IMR-90 (cell line): Measurements from ENCODE around the gene APIP. TPM values are rescaled to one million over a fixed set of nuclear protein-coding genes. Genes with fewer than 3 reads are reported as not detected.

Experiments
- ATAC-seq: fragments of 200-7000 bp; cut with Tn5 transposase; 2 replicates; pipeline ENCODE4 v1.9.1; 2020; ENCODE audit warnings: low read depth, mild to moderate bottlenecking, moderate library complexity
- BruUV-seq: library from RNA; stranded (reverse); fragments of 400-500 nt; replicated peaks from 2 replicates; lab custom pipeline; 2021; lab: Mats Ljungman, UMichigan
- CTCF ChIA-PET: fragments of 300-600 bp; formaldehyde crosslinking; extraction: SDS; loops from one replicate; lab custom pipeline; 2021; ENCODE audit warnings: antibody characterized with exemption; lab: Yijun Ruan, JAX
- POLR2A ChIA-PET: fragments of 300-600 bp; sonication (Branson Sonifier 250); formaldehyde crosslinking; loops from one replicate; lab custom pipeline; 2022; ENCODE audit warnings: antibody characterized with exemption; ENCODE audit not compliant: unreplicated experiment; lab: Charles Lee
- DNase-seq: peaks from one replicate; pipeline ENCODE4 v3.0.0; 2013
- H2AFZ ChIP-seq: replicated peaks from 2 replicates; pipeline ENCODE3; 2013; ENCODE audit warnings: low read length, mild to moderate bottlenecking; ENCODE audit not compliant: poor library complexity
- H2AK5ac ChIP-seq: 2 replicates; pipeline ENCODE4 v1.6.1; 2013; ENCODE audit warnings: low read depth, low read length, inconsistent platforms
- H2AK9ac ChIP-seq: replicated peaks from 2 replicates; pipeline ENCODE3; 2013; ENCODE audit warnings: mild to moderate bottlenecking, low read depth, low read length, moderate library complexity; ENCODE audit not compliant: poor library complexity
- H2BK120ac ChIP-seq: 2 replicates; pipeline ENCODE4 v1.6.1; 2013; ENCODE audit warnings: low read depth, low read length, inconsistent platforms
- H2BK15ac ChIP-seq: 3 replicates; pipeline ENCODE4 v1.6.1; 2013; ENCODE audit warnings: low read depth, low read length, inconsistent platforms
- H2BK20ac ChIP-seq: 2 replicates; pipeline ENCODE4 v1.6.1; 2013; ENCODE audit warnings: low read depth, mild to moderate bottlenecking, inconsistent platforms, low read length, moderate library complexity
- H2BK5ac ChIP-seq: 2 replicates; pipeline ENCODE4 v1.6.1; 2013; ENCODE audit warnings: mild to moderate bottlenecking, low read depth, low read length, inconsistent platforms; ENCODE audit not compliant: poor library complexity, severe bottlenecking
- H3K14ac ChIP-seq: replicated peaks from 2 replicates; pipeline ENCODE4 v1.6.1; 2013; ENCODE audit warnings: low read depth, low read length, inconsistent platforms
- H3K18ac ChIP-seq: 2 replicates; pipeline ENCODE4 v1.6.1; 2013; ENCODE audit warnings: low read depth, low read length, control low read depth
- H3K23ac ChIP-seq: 2 replicates; pipeline ENCODE4 v1.6.1; 2013; ENCODE audit warnings: low read depth, low read length, inconsistent platforms
- H3K27ac ChIP-seq: 2 replicates; pipeline ENCODE4 v1.5.1; 2013; ENCODE audit warnings: mild to moderate bottlenecking, control low read depth, low read length; ENCODE audit not compliant: insufficient read depth
- H3K27me3 ChIP-seq: 2 replicates; pipeline ENCODE4 v1.6.1; 2013; ENCODE audit warnings: low read length; ENCODE audit not compliant: control insufficient read depth, insufficient read depth
- H3K36me3 ChIP-seq: 2 replicates; pipeline ENCODE4 v1.6.1; 2013; ENCODE audit warnings: low read length, mixed read lengths; ENCODE audit not compliant: control insufficient read depth, insufficient read depth
- H3K4ac ChIP-seq: 2 replicates; pipeline ENCODE4 v1.6.1; 2013; ENCODE audit warnings: low read depth, low read length, inconsistent platforms
- H3K4me1 ChIP-seq: 2 replicates; pipeline ENCODE4 v1.6.1; 2013; ENCODE audit warnings: low read length, mixed read lengths; ENCODE audit not compliant: control insufficient read depth, insufficient read depth
- H3K4me2 ChIP-seq: 2 replicates; pipeline ENCODE4 v1.6.1; 2013; ENCODE audit warnings: low read depth, mild to moderate bottlenecking, control low read depth, low read length, moderate library complexity
- H3K4me3 ChIP-seq: 2 replicates; pipeline ENCODE4 v1.5.1; 2013; ENCODE audit warnings: low read depth, mild to moderate bottlenecking, control low read depth, low read length, moderate library complexity; ENCODE audit not compliant: insufficient read depth
- H3K56ac ChIP-seq: 2 replicates; pipeline ENCODE4 v1.6.1; 2013; ENCODE audit warnings: low read length, inconsistent platforms; ENCODE audit not compliant: insufficient read depth; ENCODE audit errors: extremely low read depth
- H3K79me1 ChIP-seq, 2 experiments: 2 replicates each; pipeline ENCODE4 v1.6.1; 2013; ENCODE audit warnings: low read length in 2 of 2, inconsistent platforms in 1 of 2, low read depth in 1 of 2
- H3K9ac ChIP-seq: 2 replicates; pipeline ENCODE4 v1.6.1; 2013; ENCODE audit warnings: low read depth, low read length, control low read depth
- H3K9me1 ChIP-seq: 2 replicates; pipeline ENCODE4 v1.6.1; 2013; ENCODE audit warnings: low read length, inconsistent platforms; ENCODE audit not compliant: insufficient read depth
- H3K9me3 ChIP-seq: 2 replicates; pipeline ENCODE4 v1.6.1; 2013; ENCODE audit warnings: low read length; ENCODE audit not compliant: control insufficient read depth, insufficient read depth
- H4K20me1 ChIP-seq: 2 replicates; pipeline ENCODE4 v1.6.1; 2013; ENCODE audit warnings: low read length, inconsistent platforms; ENCODE audit not compliant: insufficient read depth
- H4K5ac ChIP-seq: 2 replicates; pipeline ENCODE4 v1.6.1; 2013; ENCODE audit warnings: mild to moderate bottlenecking, low read depth, low read length, control low read depth
- H4K8ac ChIP-seq, 2 experiments: 2 replicates each; pipeline ENCODE4 v1.6.1; 2013; ENCODE audit warnings: low read depth in 2 of 2, low read length in 2 of 2, control low read depth in 1 of 2, inconsistent platforms in 1 of 2
- H4K91ac ChIP-seq: 2 replicates; pipeline ENCODE4 v1.6.1; 2013; ENCODE audit warnings: low read depth, low read length, inconsistent platforms; ENCODE audit not compliant: insufficient read depth
- BHLHE40 ChIP-seq: fragments of 150-350 bp; IDR thresholded peaks from 2 replicates; pipeline ENCODE4 v1.6.1; 2016; ENCODE audit warnings: mild to moderate bottlenecking, low read depth, low read length
- CEBPB ChIP-seq: IDR thresholded peaks from 2 replicates; pipeline ENCODE4 v1.6.1; 2012; ENCODE audit warnings: low read depth, low read length, improper control_type of control experiment
- CHD1 ChIP-seq: IDR thresholded peaks from 2 replicates; pipeline ENCODE4 v1.6.1; 2012; ENCODE audit warnings: low read depth, low read length, improper control_type of control experiment
- FOS ChIP-seq: fragments of 150-350 bp; IDR thresholded peaks from 2 replicates; pipeline ENCODE4 v1.6.1; 2016; ENCODE audit warnings: low read depth, low read length
- MAFK ChIP-seq: IDR thresholded peaks from 2 replicates; pipeline ENCODE4 v1.6.1; 2012; ENCODE audit warnings: low read depth, low read length, improper control_type of control experiment
- MAZ ChIP-seq: IDR thresholded peaks from 2 replicates; pipeline ENCODE4 v1.6.1; 2012; ENCODE audit warnings: low read depth, mild to moderate bottlenecking, low read length, improper control_type of control experiment, moderate library complexity, borderline replicate concordance
- NFE2L2 ChIP-seq: fragments of 150-350 bp; IDR thresholded peaks from 2 replicates; pipeline ENCODE4 v1.6.1; 2016; ENCODE audit warnings: low read depth, mild to moderate bottlenecking, low read length
- POLR2A ChIP-seq: IDR thresholded peaks from 2 replicates; pipeline ENCODE4 v1.6.1; 2012; ENCODE audit warnings: mild to moderate bottlenecking, low read depth, low read length
- RAD21 ChIP-seq: IDR thresholded peaks from 2 replicates; pipeline ENCODE4 v1.6.1; 2012; ENCODE audit warnings: low read length, improper control_type of control experiment
- RFX5 ChIP-seq: IDR thresholded peaks from 2 replicates; pipeline ENCODE4 v1.8.0; 2012; ENCODE audit warnings: low read depth, mild to moderate bottlenecking, low read length, moderate library complexity
- SMC3 ChIP-seq: fragments of 150-350 bp; IDR thresholded peaks from 2 replicates; pipeline ENCODE4 v1.6.1; 2016; ENCODE audit warnings: low read depth, mild to moderate bottlenecking, antibody characterized with exemption, low read length, moderate library complexity
- WGBS, 2 experiments: methylation state at CpG; one replicate each; pipeline versions ENCODE4 v1.1.5 to v1.1.7; 2013; ENCODE audit warnings: missing lambda C conversion rate in 2 of 2; ENCODE audit not compliant: insufficient read length in 1 of 2; ENCODE audit errors: extremely low coverage in 2 of 2; 5-methylcytosine and 5-hydroxymethylcytosine counted together
- dilution Hi-C: fragments of 300-500 bp; cut with HindIII; formaldehyde crosslinking; loops from one replicate; pipeline ENCODE4 v1.14.3; 2018; ENCODE audit warnings: low sequenced_read_pairs; ENCODE audit not compliant: unreplicated experiment
- in situ Hi-C: fragments of 300-500 bp; cut with MboI; formaldehyde crosslinking; loops from 3 replicates; pipeline ENCODE4 v1.14.3; 2019; ENCODE audit warnings: low sequenced_read_pairs, inconsistent platforms, mixed read lengths
- intact Hi-C: fragments of 100-400 bp; cut with micrococcal nuclease; formaldehyde crosslinking; loops from 2 replicates; pipeline ENCODE4 v1.10.0; 2022
- polyA plus RNA-seq, 3 experiments: library from polyadenylated mRNA; depleted of rRNA; stranded (reverse); fragments of >200 nt; gene quantifications; 2 replicates each; pipeline ENCODE4 v1.2.3, GENCODE V29; 2012; ENCODE audit warnings: low replicate concordance in 1 of 3
- total RNA-seq: library from RNA; depleted of rRNA; stranded (reverse); fragments of >200 nt; gene quantifications from 2 replicates; pipeline ENCODE4 v1.2.3, GENCODE V29; 2012
- TF ChIP-seq, protein P1 (sequence below): fragments of 150-350 bp; IDR thresholded peaks from 2 replicates; pipeline ENCODE4 v1.6.1; 2016; ENCODE audit warnings: low read depth, mild to moderate bottlenecking, low read length, moderate library complexity, borderline replicate concordance
- TF ChIP-seq, protein P2 (sequence below): fragments of 150-350 bp; IDR thresholded peaks from 2 replicates; pipeline ENCODE4 v1.6.1; 2017; ENCODE audit warnings: mild to moderate bottlenecking, antibody characterized with exemption, low read length, low read depth
- TF ChIP-seq, protein P3 (sequence below): conservative IDR thresholded peaks from 2 replicates; pipeline ENCODE4 v1.5.1; 2012; ENCODE audit warnings: mild to moderate bottlenecking, low read depth, low read length, improper control_type of control experiment

Gene APIP
- total and polyA plus RNA-seq, 2 of the 4 experiments (the other 2 are of a cell fraction): 9.9 to 16.6 TPM

DNA sequence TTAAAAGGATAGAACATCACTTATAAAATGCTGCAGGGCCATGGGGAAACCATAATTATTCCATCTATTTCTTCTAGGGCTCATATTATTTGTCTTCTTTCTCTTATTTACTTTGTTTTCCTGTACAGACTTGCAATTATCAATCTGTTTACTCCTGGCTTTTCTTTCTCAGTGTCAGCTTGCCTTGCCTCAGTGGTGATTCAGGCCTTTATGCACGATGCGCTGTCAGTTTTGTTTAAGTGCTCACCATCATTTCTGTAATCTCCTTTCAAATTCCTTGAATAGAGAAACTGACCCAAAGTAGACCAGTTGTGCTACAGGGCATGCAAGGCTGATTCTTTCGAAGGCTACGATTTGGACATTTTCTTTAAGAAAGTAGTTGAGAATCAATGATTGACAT lies 5.0 kb upstream of the APIP start:
- no peak overlapping the region for H3K14ac ChIP-seq
- CTCF ChIA-PET: no interaction called here

More for the DNA sequence above, 5.0 kb upstream of the APIP start:
- intact Hi-C loops (loop anchor here (10.0 kb wide), 1 partner anchor 384 kb away; no protein-coding TSS in a partner anchor), dilution Hi-C loops (no loop called here), in situ Hi-C loops (loop anchor here (5.0 kb wide), 1 partner anchor 471 kb away; no protein-coding TSS in a partner anchor)
- Histone ChIP-seq H3K9ac (no peak overlapping the region), H3K9me3 (no peaks in the 10 kb centered on the region), H3K79me1 (peaks cover 9 to 69% of the 10 kb centered on the region in 2 experiments), H3K4me2 (no peak overlapping the region), H2BK5ac (no peak overlapping the region), H2AK5ac (no peak overlapping the region), H3K56ac (no peak overlapping the region), H2AK9ac (no peak overlapping the region), H3K4me1 (peaks cover 12% of the 10 kb centered on the region), H3K4ac (no peak overlapping the region), H3K27me3 (no peaks in the 10 kb centered on the region), H3K36me3 (no peaks in the 10 kb centered on the region), H4K20me1 (no peaks in the 10 kb centered on the region; the same call in 1 of the 2 replicates), H2BK20ac (no peak overlapping the region), H4K5ac (no peak overlapping the region), H3K27ac (no peak overlapping the region), H4K91ac (no peak overlapping the region), H2BK15ac (no peak overlapping the region), H2BK120ac (no peak overlapping the region), H4K8ac (no peak overlapping the region), H2AFZ (no peak overlapping the region), H3K4me3 (no peak overlapping the region), H3K9me1 (no peaks in the 10 kb centered on the region; the same call in 1 of the 2 replicates), H3K18ac (no peak overlapping the region), H3K23ac (no peak overlapping the region)
- no CpG with 5 or more reads among the region's 4 CpGs for WGBS, 2 experiments
- no TSS peak for BruUV-seq
- ATAC-seq: no peak
- POLR2A ChIA-PET: no interaction called here
- no peak for DNase-seq
- TF ChIP-seq CEBPB (no peak), RFX5 (no peak), POLR2A (no peak), BHLHE40 (no peak), CHD1 (no peak), MAZ (no peak), RAD21 (no peak), FOS (no peak), NFE2L2 (no peak), MAFK (no peak), SMC3 (no peak)
- TF ChIP-seq, protein P1, sequence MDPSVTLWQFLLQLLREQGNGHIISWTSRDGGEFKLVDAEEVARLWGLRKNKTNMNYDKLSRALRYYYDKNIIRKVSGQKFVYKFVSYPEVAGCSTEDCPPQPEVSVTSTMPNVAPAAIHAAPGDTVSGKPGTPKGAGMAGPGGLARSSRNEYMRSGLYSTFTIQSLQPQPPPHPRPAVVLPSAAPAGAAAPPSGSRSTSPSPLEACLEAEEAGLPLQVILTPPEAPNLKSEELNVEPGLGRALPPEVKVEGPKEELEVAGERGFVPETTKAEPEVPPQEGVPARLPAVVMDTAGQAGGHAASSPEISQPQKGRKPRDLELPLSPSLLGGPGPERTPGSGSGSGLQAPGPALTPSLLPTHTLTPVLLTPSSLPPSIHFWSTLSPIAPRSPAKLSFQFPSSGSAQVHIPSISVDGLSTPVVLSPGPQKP: no peak
- TF ChIP-seq, protein P2, sequence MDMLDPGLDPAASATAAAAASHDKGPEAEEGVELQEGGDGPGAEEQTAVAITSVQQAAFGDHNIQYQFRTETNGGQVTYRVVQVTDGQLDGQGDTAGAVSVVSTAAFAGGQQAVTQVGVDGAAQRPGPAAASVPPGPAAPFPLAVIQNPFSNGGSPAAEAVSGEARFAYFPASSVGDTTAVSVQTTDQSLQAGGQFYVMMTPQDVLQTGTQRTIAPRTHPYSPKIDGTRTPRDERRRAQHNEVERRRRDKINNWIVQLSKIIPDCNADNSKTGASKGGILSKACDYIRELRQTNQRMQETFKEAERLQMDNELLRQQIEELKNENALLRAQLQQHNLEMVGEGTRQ: no peak
- TF ChIP-seq, protein P3, sequence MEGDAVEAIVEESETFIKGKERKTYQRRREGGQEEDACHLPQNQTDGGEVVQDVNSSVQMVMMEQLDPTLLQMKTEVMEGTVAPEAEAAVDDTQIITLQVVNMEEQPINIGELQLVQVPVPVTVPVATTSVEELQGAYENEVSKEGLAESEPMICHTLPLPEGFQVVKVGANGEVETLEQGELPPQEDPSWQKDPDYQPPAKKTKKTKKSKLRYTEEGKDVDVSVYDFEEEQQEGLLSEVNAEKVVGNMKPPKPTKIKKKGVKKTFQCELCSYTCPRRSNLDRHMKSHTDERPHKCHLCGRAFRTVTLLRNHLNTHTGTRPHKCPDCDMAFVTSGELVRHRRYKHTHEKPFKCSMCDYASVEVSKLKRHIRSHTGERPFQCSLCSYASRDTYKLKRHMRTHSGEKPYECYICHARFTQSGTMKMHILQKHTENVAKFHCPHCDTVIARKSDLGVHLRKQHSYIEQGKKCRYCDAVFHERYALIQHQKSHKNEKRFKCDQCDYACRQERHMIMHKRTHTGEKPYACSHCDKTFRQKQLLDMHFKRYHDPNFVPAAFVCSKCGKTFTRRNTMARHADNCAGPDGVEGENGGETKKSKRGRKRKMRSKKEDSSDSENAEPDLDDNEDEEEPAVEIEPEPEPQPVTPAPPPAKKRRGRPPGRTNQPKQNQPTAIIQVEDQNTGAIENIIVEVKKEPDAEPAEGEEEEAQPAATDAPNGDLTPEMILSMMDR: no peak
